Right ventricle myocardium superior (tissue), 1 donor: Measurements from ENCODE around the gene SLC6A6. TPM values are rescaled to one million over a fixed set of nuclear protein-coding genes. Genes with fewer than 3 reads are reported as not detected.

Source experiments
- ATAC-seq: fragments of 200-7000 bp; cut with Tn5 transposase; one replicate; pipeline ENCODE4 v1.9.1; 2020; ENCODE audit warnings: mild to moderate bottlenecking; ENCODE audit not compliant: poor library complexity
- DNase-seq: peaks from one replicate; pipeline ENCODE4 v3.0.0-alpha.2; 2020
- intact Hi-C: fragments of 100-400 bp; cut with DNase I; formaldehyde crosslinking; loops from one replicate; pipeline ENCODE4 v1.11.2; 2022
- total RNA-seq: library from RNA; stranded (reverse); fragmentation: NEBNext Ultra II Directional; extraction: Animal tissue kit (Norgen Biotek cat#: 25700); gene quantifications from one replicate; pipeline ENCODE4 v1.2.1, GENCODE V29; 2021
- donor health status: DM: no; HTN: yes; CAD: no; lungs with severe emphysema.

Gene SLC6A6
- total RNA-seq, 1 donor from 2014 or later = 13.5 TPM

DNA sequence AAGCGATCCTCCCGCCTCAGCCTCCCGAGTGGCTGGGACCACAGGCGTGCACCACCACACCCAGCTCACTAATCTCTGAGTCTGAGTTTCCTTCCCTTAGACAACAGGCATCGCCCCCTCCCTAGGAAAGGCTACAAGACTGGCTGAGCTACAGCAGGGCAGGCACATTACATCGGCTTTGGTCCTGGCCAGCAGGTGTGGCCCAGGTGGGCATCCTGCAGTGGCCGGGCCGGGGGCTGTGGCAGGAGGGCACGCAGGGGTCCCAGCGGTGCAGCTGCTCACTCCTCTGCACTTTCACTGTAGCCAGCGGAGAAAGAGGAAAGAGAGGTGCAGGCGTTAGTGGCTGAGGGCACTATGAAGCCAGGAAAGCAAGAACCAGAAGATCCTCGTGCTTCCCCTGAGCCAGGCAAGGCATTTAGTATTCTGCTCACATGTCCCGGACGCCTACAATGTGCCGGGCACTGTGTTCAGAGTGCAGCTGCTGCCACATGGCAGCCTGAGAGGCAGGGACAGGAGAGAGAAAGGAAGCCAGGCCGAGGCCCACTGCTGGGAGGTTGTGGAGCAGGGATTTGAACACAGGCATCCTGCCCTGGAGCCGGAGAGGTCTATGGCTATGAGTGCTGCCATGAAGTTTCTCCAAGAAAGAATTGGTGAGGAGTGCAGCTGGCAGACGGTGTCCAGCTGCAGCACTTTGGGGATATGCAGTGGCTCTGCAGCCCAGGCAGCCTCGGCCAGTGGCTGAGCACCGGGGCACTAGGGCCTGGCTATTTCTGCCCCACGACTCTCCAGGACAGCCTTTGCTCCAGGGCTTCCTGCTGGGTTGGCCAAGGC, 115.4 kb downstream of the SLC6A6 start:
- DNase-seq (no peak), ATAC-seq (peak; percentile 28)
- intact Hi-C loops = no loop called here

DNA sequence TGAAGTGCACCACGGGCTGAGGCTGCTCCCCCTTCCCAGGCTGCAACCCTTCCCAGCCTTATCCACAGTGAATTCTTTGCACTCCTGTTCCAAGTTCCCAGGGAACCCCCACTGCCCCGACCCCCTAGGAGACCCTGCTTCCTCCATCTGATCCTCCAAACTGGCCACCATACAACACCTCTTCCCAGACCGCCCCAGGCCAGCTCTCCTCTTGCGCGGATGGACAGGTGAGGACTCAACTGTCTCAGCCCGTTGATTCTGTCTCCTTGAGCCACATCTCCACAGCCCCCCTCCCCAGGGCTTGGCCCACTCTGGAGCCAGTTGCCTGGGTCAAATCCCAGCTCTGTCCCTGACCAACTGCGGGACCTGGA, 116.0 kb downstream of the SLC6A6 start:
- ATAC-seq = no peak
- no peak for DNase-seq
- intact Hi-C loops = no loop called here

DNA sequence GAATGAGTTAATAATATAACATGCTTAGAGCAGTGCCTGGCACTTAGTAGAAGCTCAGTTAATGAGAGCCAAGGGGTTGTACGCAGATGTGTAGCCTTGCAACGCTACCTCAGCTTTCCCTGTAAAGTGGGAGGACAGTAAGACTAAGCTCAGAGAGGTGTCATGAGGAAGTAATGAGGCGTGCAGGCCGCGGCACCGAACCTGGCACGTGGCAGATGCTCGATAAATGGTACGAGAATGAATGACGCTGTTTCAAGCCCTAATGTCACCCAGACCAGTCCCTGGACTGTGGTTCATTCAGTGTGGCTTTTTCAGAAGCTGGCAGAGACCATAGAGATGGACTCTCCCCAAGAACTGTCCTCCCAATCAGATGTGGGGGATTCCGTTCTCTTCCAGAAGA, 116.5 kb downstream of the SLC6A6 start:
- ATAC-seq (no peak), DNase-seq (no peak)
- intact Hi-C loops = no loop called here

DNA sequence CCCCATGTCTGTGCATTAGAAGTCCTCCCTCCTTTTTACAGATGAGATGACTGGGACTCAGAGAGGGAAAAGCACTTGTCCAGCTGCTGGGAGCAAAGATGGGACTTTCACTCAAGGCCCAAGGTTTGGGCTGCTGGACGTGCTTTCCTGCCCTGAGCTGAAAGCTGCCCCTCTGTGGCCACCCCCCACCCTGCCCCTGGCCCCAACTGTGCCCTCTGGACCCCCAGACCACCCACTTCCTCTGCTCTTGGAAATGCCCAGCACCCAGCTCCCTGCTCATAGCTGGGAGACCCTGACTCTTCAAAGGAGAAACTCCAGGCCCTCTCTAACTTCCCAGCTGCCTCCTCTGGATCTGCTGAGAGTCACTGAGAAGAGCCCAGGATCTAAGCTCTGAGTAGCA, 117.0 kb downstream of the SLC6A6 start:
- ATAC-seq = no peak
- intact Hi-C loops = no loop called here
- no peak for DNase-seq

- ATAC-seq = no peak
- intact Hi-C loops = no loop called here
- DNase-seq = no peak
Observed at GRCh38 chr3:14520149-14520548, 117.7 kb downstream of the SLC6A6 start.

DNA sequence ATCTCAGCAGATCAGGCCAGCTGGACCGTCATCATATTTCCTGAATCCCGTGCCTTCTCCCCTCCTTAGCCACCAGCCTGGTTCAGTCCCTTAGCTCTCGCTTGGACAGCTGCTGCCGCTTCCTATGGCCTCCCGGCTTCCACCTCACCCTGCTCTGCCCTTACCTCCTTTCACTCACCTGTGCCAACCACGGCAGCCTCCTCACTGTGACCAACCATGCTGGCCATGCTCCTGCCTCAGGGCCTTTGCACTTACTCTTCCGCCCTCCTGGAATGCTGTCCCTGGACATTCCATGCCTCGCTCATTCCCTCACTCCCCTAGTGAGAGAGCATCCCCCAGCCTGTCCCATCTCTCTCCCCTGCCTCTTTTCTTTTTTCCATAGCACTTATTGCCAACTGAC, 118.6 kb downstream of the SLC6A6 start:
- DNase-seq (no peak), ATAC-seq (no peak)
- intact Hi-C loops = no loop called here

DNA sequence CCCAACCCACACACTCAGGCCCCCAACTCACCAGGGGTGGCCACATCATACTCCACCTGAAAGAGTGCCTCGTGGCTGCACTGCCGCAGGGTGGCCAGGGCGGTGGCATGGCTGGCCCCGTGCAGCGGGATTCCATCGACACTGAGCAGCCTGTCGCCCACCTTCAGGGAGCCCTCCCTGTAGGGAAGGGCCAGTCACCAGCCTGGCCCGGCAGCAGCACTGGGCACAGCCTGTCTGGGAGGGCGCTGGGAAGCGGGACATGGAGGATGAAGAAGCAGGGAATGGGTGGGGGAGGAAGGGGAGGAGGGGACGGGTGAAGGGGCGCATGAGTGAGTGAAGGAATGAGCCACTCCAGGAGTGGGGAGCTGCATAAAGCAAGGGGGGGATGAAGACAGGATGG, 119.2 kb downstream of the SLC6A6 start:
- ATAC-seq (no peak), DNase-seq (no peak)
- intact Hi-C loops = no loop called here

GRCh38 chr3:14522129-14522691, 119.8 kb downstream of the SLC6A6 start:
- DNase-seq (peak; percentile 84), ATAC-seq (peak; percentile 86)
- intact Hi-C loops = no loop called here

GRCh38 chr3:14522768-14523167, 120.4 kb downstream of the SLC6A6 start:
- ATAC-seq = no peak
- no peak for DNase-seq
- intact Hi-C loops = no loop called here

DNA sequence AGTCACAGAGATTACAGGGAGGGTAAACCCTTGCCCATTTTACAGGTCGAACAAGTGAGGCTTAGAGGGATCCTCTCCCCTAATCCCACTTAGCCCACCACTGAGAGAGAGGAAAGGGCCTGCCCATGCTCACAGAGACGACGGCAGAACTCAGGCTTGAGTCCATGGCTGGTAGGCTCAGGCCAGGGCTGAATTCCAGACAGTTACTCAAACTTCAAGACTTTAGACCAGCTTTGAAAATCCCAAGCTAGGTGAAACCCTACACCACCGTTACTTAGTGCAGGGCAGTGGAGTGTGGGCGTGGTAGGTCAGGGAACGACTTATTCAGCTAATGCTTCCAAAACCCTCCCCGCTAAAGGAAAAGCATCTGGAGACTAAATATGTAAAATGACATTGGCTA, 121.4 kb downstream of the SLC6A6 start:
- intact Hi-C loops = no loop called here
- no peak for ATAC-seq
- DNase-seq = no peak

DNA sequence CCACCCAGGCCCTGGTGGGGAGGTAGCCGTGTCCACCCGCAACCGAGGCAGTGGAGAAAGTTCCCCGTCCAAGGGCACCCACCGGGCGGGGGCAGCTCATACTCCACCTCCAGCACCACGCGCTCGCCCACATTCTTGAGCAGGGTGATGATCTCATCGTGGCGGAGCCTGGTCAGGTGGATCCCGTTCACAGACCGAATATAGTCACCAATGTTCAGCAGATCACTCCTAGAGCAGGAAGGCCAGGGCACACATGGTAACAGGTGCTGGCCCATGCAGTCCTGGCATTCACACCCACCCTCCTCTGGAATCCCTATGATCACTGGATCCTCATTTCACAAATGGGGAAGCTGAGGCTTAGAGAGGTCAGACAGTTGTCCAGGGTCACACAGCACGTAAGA, 121.9 kb downstream of the SLC6A6 start:
- peak; percentile 71 for DNase-seq
- intact Hi-C loops = no loop called here
- ATAC-seq = peak; percentile 67

DNA sequence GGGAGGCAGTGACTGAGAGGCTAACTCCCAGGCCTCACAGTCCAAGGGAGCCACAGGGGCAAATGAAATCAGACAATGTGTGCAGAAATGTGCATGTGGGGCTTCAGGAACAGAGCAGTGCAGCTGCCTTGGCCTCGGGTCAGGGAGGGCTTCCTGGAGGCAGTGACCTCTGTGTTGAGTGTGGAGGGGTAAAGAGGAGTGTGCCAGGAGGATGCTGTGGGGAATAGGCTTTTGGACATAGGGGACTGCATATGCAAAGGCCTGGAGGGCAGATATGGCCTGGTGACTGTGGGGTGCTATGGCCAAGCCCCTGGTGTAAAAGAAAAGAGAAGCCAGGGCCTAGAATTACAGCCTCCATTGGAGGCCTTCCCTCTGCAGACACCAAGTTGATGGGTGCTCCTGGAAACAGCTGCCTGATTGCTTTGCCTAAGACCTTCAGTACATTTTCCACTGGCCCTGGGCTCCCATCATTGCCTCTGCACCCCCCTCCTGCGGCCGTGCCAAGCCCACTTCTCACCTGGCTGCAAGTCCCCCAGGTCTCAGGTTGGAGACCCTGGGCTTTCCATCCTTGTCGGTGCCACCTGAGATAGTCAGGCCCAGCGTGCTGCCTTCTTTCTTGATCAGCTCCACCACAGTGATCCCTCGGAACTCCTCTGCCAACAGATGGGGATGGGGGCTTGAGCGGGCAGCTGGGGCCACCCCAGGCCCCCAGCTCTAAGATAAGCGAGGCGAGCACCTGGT, 122.7 kb downstream of the SLC6A6 start:
- intact Hi-C loops = no loop called here
- DNase-seq (peak; percentile 15), ATAC-seq (no peak)

DNA sequence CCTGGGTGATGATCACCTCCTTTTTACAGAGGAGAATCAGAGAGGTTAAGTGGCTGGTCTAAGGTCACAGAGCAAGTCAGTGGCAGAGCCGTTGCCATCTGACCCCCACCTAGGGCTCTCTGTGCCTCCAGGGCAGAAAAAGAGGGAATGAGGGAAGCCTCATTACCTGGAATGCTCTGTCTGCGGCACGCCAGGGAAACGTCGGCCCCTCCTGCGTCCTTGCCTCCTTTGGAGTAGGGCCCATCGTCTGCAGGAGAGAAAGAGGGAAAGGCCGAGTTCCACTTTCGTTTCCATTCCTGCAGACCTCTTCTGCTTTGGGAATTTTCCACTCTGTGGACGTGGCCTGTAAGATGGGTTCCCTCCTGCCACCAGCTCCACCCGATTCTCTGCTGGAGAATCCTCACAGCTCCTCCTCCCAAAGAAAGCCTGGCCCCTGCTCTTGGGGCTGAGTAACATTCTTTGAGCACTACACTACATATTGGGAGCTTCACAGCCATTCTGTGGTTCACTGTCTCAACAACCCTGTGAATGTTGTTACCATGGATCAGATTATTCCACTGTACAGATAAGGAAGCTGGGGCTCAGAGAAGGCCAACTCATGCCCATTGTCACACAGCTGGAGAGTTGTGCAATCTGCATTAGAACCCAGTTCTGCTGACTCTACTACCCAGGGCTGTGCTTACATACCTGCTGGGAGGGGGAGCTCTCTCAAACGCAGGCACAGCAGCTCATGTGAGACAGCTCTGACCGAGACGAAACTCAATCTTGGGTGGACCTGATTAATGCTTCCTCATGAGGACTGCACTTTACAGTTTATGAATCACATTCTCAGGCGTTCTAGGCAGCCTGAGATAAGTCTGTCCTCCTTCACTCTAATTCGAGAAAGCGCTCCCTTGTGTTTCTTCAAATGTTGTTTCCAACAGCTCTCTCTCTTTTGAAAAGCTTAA, 123.6 kb downstream of the SLC6A6 start:
- DNase-seq (peak; percentile 41), ATAC-seq (no peak)
- intact Hi-C loops = no loop called here

GRCh38 chr3:14528081-14528480, 125.7 kb downstream of the SLC6A6 start:
- ATAC-seq = no peak
- DNase-seq = no peak
- intact Hi-C loops = no loop called here

DNA sequence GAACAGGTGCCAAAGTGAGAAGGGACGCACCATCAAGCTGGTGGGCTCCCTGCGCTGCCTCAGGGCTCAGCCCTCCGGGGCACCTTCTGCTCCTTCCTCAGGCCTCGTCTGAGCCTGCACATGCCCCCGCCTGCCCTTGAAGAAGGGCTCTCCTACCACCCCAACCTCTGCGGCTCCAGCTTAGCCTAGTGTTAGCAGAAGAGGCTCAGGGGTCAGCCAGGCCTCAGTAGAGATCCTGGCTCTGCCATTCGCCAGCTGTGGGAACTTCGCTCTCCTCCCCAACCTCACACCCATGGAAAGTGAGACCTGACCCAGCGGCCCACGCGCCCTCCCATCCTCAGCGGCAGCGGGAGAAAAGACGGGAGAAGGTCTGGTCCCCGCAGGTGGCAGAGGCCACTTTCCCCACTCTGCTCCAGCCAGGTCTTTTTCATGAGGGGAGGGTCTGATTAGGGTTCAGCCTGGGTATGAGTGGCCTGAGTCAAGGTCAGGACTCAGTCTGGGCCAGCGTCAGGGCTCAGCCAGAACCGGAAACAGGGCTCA, 129.5 kb downstream of the SLC6A6 start:
- ATAC-seq (no peak), DNase-seq (peak; percentile 23)
- intact Hi-C loops = no loop called here

GRCh38 chr3:14532691-14533456, 130.5 kb downstream of the SLC6A6 start:
- DNase-seq = peak; percentile 52

GRCh38 chr3:14533457-14533958, 131.1 kb downstream of the SLC6A6 start:
- ATAC-seq = no peak
- intact Hi-C loops = no loop called here
- DNase-seq = peak; percentile 12

More at GRCh38 chr3:14532691-14533456, 130.5 kb downstream of the SLC6A6 start:
- intact Hi-C loops = no loop called here
- ATAC-seq = peak; percentile 51
